ENCODE measurements around the gene VEGFA. TPM values are rescaled to one million over a fixed set of nuclear protein-coding genes. Genes with fewer than 3 reads are reported as not detected.

VEGFA gene
- polyA plus RNA-seq, 10 donors, result 59.9 to 105 (median 69.1) TPM

Other genes starting within 250 kb of the VEGFA start
- gene XPO5, start 194.2 kb upstream of the VEGFA start, polyA plus RNA-seq (ENCODE audit: insufficient read length in 10 of 10), result 10 to 100 TPM; 19.8 to 37.0 (median 28.1) TPM
- 10 to 100 TPM; 10.4 to 17.9 (median 12.8) TPM for gene POLH, start 194.0 kb upstream of the VEGFA start, polyA plus RNA-seq (ENCODE audit: insufficient read length in 10 of 10)
- gene GTPBP2, start 140.9 kb upstream of the VEGFA start, polyA plus RNA-seq (ENCODE audit: insufficient read length in 10 of 10), result 10 to 100 TPM; 29.3 to 57.9 (median 36.7) TPM
- gene MAD2L1BP, start 134.4 kb upstream of the VEGFA start, polyA plus RNA-seq (ENCODE audit: insufficient read length in 10 of 10), result 10 to 100 TPM; 16.0 to 19.8 (median 17.4) TPM
- gene RSPH9, start 125.2 kb upstream of the VEGFA start, polyA plus RNA-seq (ENCODE audit: insufficient read length in 10 of 10), result 1 to 10 TPM in 1 of 10 donors, under 1 TPM in 9; 0.28 to 1.1 (median 0.70) TPM
- 10 to 100 TPM; 25.5 to 33.5 (median 29.8) TPM for gene MRPS18A, start 82.4 kb upstream of the VEGFA start, polyA plus RNA-seq (ENCODE audit: insufficient read length in 10 of 10)